CD14-positive monocyte (primary cell): ENCODE results near the gene FAM53B. TPM values are rescaled to one million over a fixed set of nuclear protein-coding genes. Genes with fewer than 3 reads are reported as not detected.

Source experiments
- DNase-seq, 3 donors: peaks; one replicate each; pipeline ENCODE4 v3.0.0-alpha.2; 2011 to 2022
- H2AFZ ChIP-seq: 2 replicates; pipeline ENCODE4 v1.6.0; 2012; ENCODE audit warnings: mild to moderate bottlenecking, low read depth, low read length, inconsistent platforms; ENCODE audit not compliant: insufficient read depth, poor library complexity, severe bottlenecking
- H3K27ac ChIP-seq, 2 donors: 1 replicate in 1 of 2; 2 replicates in 1 of 2; pipeline ENCODE4 v1.5.1; 2012 to 2013; ENCODE audit warnings: low read length in 2 of 2, control low read depth in 1 of 2, inconsistent platforms in 1 of 2, low read depth in 1 of 2, mild to moderate bottlenecking in 1 of 2
- H3K27me3 ChIP-seq, 2 donors: one replicate each; pipeline versions ENCODE4 v1.6.0 to v1.6.1; 2011 to 2013; ENCODE audit warnings: low read length in 2 of 2; ENCODE audit not compliant: control insufficient read depth in 2 of 2, insufficient read depth in 2 of 2
- H3K36me3 ChIP-seq, 2 donors: replicated peaks in 1 of 2; 1 replicate in 1 of 2; 2 replicates in 1 of 2; pipeline versions ENCODE4 v1.5.1 to v1.6.1; 2012 to 2013; ENCODE audit warnings: low read length in 2 of 2, control low read depth in 1 of 2, inconsistent platforms in 1 of 2, mild to moderate bottlenecking in 1 of 2; ENCODE audit not compliant: insufficient read depth in 2 of 2, control insufficient read depth in 1 of 2
- H3K4me1 ChIP-seq, 2 donors: 1 replicate in 1 of 2; 2 replicates in 1 of 2; pipeline versions ENCODE4 v1.5.1 to v1.6.1; 2012 to 2013; ENCODE audit warnings: low read length in 2 of 2, control low read depth in 1 of 2, inconsistent platforms in 1 of 2, mild to moderate bottlenecking in 1 of 2, moderate library complexity in 1 of 2; ENCODE audit not compliant: insufficient read depth in 2 of 2, control insufficient read depth in 1 of 2
- H3K4me2 ChIP-seq: replicated peaks from 2 replicates; pipeline ENCODE3; 2012; ENCODE audit warnings: low read length, moderate library complexity, mild to moderate bottlenecking; ENCODE audit not compliant: poor library complexity, severe bottlenecking; ENCODE audit errors: extremely low read depth
- H3K4me3 ChIP-seq, 3 experiments: fragments of 200-600 bp in 1 of 3; sonication (generic) in 1 of 3; replicated peaks in 1 of 3; 1 replicate in 2 of 3; 2 replicates in 1 of 3; pipeline ENCODE4 v1.5.1; 2011 to 2013; ENCODE audit warnings: low read length in 3 of 3, mild to moderate bottlenecking in 3 of 3, control low read depth in 2 of 3, low read depth in 2 of 3, inconsistent platforms in 1 of 3, moderate library complexity in 1 of 3
- H3K79me2 ChIP-seq: 2 replicates; pipeline ENCODE4 v1.6.0; 2012; ENCODE audit warnings: mild to moderate bottlenecking, control low read depth, inconsistent platforms, low read length, moderate library complexity; ENCODE audit not compliant: insufficient read depth
- H3K9ac ChIP-seq: 2 replicates; pipeline ENCODE4 v1.6.0; 2017; ENCODE audit warnings: low read length, mild to moderate bottlenecking; ENCODE audit not compliant: insufficient read depth, poor library complexity, severe bottlenecking
- H3K9me3 ChIP-seq, 2 donors: replicated peaks in 1 of 2; 1 replicate in 1 of 2; 2 replicates in 1 of 2; pipeline versions ENCODE4 v1.5.1 to v1.6.1; 2012 to 2013; ENCODE audit warnings: low read length in 2 of 2, control low read depth in 1 of 2; ENCODE audit not compliant: control insufficient read depth in 1 of 2, insufficient read depth in 1 of 2
- H4K20me1 ChIP-seq: 2 replicates; pipeline ENCODE4 v1.6.0; 2012; ENCODE audit warnings: mild to moderate bottlenecking, low read length, control low read depth, moderate library complexity; ENCODE audit not compliant: insufficient read depth
- H3K27ac Mint-ChIP-seq, 7 donors: one replicate each; pipeline ENCODE4 v1.8.0; 2020; ENCODE audit warnings: mild to moderate bottlenecking in 7 of 7, mixed read lengths in 7 of 7, moderate library complexity in 6 of 7, inconsistent platforms in 2 of 7
- H3K27me3 Mint-ChIP-seq, 3 donors: one replicate each; pipeline ENCODE4 v1.8.0; 2021 to 2022; ENCODE audit warnings: low read depth in 3 of 3, mild to moderate bottlenecking in 3 of 3, mixed read lengths in 3 of 3, moderate library complexity in 3 of 3, inconsistent platforms in 1 of 3
- H3K36me3 Mint-ChIP-seq, 2 donors: one replicate each; pipeline ENCODE4 v1.8.0; 2020; ENCODE audit warnings: mixed read lengths in 2 of 2, inconsistent platforms in 1 of 2, mild to moderate bottlenecking in 1 of 2
- H3K4me1 Mint-ChIP-seq: one replicate; pipeline ENCODE4 v1.8.0; 2020; ENCODE audit warnings: mild to moderate bottlenecking, mixed read lengths
- H3K4me3 Mint-ChIP-seq, 2 donors: one replicate each; pipeline ENCODE4 v1.8.0; 2020; ENCODE audit warnings: mild to moderate bottlenecking in 2 of 2, mixed read lengths in 2 of 2, moderate library complexity in 1 of 2
- H3K9me3 Mint-ChIP-seq, 7 donors: one replicate each; pipeline ENCODE4 v1.8.0; 2020 to 2022; ENCODE audit warnings: mixed read lengths in 7 of 7, mild to moderate bottlenecking in 6 of 7, moderate library complexity in 6 of 7, inconsistent platforms in 2 of 7
- CTCF ChIP-seq: fragments of 200-600 bp; IDR thresholded peaks from one replicate; pipeline ENCODE4 v1.8.0; 2022; ENCODE audit warnings: antibody characterized with exemption, mild to moderate bottlenecking
- WGBS: methylation state at CpG from one replicate; pipeline ENCODE4 v1.1.5; 2013; ENCODE audit warnings: missing lambda C conversion rate; ENCODE audit not compliant: insufficient coverage; 5-methylcytosine and 5-hydroxymethylcytosine counted together
- intact Hi-C, 2 donors: fragments of 100-400 bp; cut with micrococcal nuclease; formaldehyde crosslinking; loops; one replicate each; pipeline versions ENCODE4 v1.15.0 to v1.15.1; 2023
- polyA plus RNA-seq, 3 donors: library from polyadenylated mRNA; depleted of rRNA in 1 of 3; unstranded in 2 of 3; stranded (reverse) in 1 of 3; fragments of 300-500 nt in 2 of 3; fragments of >200 nt in 1 of 3; fragmentation: Illumina TruSeq in 2 of 3; gene quantifications; 1 replicate in 2 of 3; 2 replicates in 1 of 3; pipeline ENCODE4 v1.2.3, GENCODE V29; 2012 to 2021

The FAM53B gene
- polyA plus RNA-seq, 3 donors, result 5.8 to 23.3 (median 12.6) TPM

DNA sequence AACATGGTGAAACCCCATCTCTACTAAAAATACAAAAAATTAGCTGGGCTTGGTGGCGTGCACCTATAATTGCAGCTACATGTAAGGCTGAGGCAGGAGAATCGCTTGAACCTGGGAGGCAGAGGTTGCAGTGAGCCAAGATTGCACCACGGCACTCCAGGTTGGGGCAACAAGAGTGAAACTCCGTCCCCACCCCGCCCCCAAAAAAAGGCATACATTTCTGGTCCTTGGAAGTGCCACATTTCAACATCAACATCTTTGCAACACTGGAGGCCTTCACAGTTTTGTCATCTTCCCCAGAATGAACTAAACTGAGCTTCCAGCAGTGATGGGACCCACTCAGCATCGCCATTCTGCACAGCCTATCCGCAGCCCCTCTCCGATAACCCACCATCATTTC lies 36.6 kb downstream of the FAM53B start:
- no peak overlapping the region for H3K9ac ChIP-seq
- no peaks in the 10 kb centered on the region for H3K9me3 Mint-ChIP-seq
- intact Hi-C loops, result loop anchor here in 1 of 2 donors (2.0 to 5.0 kb wide), 2 partner anchors 13 to 35 kb away; partner anchors contain the start of gene FAM53B
- peak overlapping the region; percentile 64 to 77 for H3K27ac ChIP-seq
- H3K27me3 Mint-ChIP-seq, result no peaks in the 10 kb centered on the region
- 46% methylated on average over 8 of the region's 8 CpGs for WGBS
- no peak for TF ChIP-seq CTCF
- H4K20me1 ChIP-seq, result peaks cover 95% of the 10 kb centered on the region
- H3K4me2 ChIP-seq, result peak overlapping the region; percentile 12
- no peak overlapping the region for H3K4me3 ChIP-seq
- peak overlapping the region in 1 of 2 donors; percentile 72 for H3K4me3 Mint-ChIP-seq
- H3K36me3 Mint-ChIP-seq, result peaks cover 50 to 56% of the 10 kb centered on the region in 2 donors
- H3K4me1 Mint-ChIP-seq, result peaks cover 65% of the 10 kb centered on the region
- H3K79me2 ChIP-seq, result peaks cover 99% of the 10 kb centered on the region
- no peak overlapping the region for H2AFZ ChIP-seq
- H3K36me3 ChIP-seq, result peaks cover 36 to 38% of the 10 kb centered on the region in 2 donors
- H3K9me3 ChIP-seq, result no peaks in the 10 kb centered on the region
- peak overlapping the region; percentile 83 to 94 (median 87) for H3K27ac Mint-ChIP-seq
- H3K4me1 ChIP-seq, result peaks cover 64 to 72% of the 10 kb centered on the region in 2 donors
- peak; percentile 54 to 67 (median 57) for DNase-seq
- H3K27me3 ChIP-seq, result no peaks in the 10 kb centered on the region

DNA sequence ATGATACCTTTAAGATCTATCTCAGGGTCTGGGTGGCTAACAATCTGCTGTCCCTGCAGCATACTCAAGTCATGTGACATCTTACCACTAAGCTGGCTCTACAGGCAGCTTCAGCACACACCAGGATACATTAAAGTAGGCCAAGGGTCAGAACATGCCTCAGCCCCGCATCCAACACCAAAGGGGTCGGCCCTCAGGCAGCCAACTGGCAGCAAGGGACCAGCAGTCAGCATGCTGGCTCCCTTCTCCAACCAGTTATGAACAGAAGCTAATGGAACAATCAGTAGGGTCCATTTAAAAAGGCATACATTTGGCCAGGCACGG lies 37.1 kb downstream of the FAM53B start:
- Histone ChIP-seq H3K27me3 (no peaks in the 10 kb centered on the region), H3K4me2 (peak overlapping the region; percentile 5), H3K79me2 (peaks cover 98% of the 10 kb centered on the region), H4K20me1 (peaks cover 93% of the 10 kb centered on the region), H3K9me3 (no peaks in the 10 kb centered on the region), H3K27ac (peak overlapping the region; percentile 64 to 77), H3K36me3 (peaks cover 36 to 38% of the 10 kb centered on the region in 2 donors), H3K9ac (no peak overlapping the region), H3K4me1 (peaks cover 68 to 76% of the 10 kb centered on the region in 2 donors), H2AFZ (no peak overlapping the region), H3K4me3 (no peak overlapping the region)
- Mint-ChIP-seq H3K9me3 (no peaks in the 10 kb centered on the region), H3K27me3 (no peaks in the 10 kb centered on the region), H3K4me3 (no peak overlapping the region), H3K27ac (peak overlapping the region; percentile 83 to 94 (median 87)), H3K4me1 (peaks cover 67% of the 10 kb centered on the region), H3K36me3 (peaks cover 50 to 61% of the 10 kb centered on the region in 2 donors)
- intact Hi-C loops, result loop anchor here in 1 of 2 donors (2.0 to 5.0 kb wide), 2 partner anchors 14 to 35 kb away; partner anchors contain the start of gene FAM53B
- no peak for DNase-seq
- no peak for TF ChIP-seq CTCF
- 91% methylated on average over 3 of the region's 3 CpGs for WGBS
